HL-60 (cell line): ENCODE results near the gene DPY19L1.

Source experiments
- DNase-seq, 2 experiments: peaks; one replicate each; pipeline ENCODE4 v3.0.0-alpha.2; 2010 to 2020; ENCODE audit warnings: low read depth in 1 of 2, low spot score in 1 of 2
- H3K27ac ChIP-seq: fragments of 250-450 bp; sonication (Bioruptor Pico); replicated peaks from 2 replicates; pipeline ENCODE4 v1.5.1; 2020; ENCODE audit warnings: mild to moderate bottlenecking, moderate library complexity
- H3K27me3 ChIP-seq: fragments of 250-450 bp; sonication (Bioruptor Pico); 2 replicates; pipeline ENCODE4 v1.5.1; 2021; ENCODE audit warnings: mild to moderate bottlenecking, moderate library complexity; ENCODE audit not compliant: insufficient read depth, poor library complexity, severe bottlenecking
- H3K4me3 ChIP-seq: replicated peaks from 2 replicates; pipeline ENCODE4 v1.5.1; 2011; ENCODE audit warnings: mild to moderate bottlenecking, control low read depth, low read length; ENCODE audit not compliant: insufficient read depth
- CTCF ChIP-seq: IDR thresholded peaks from one replicate; pipeline ENCODE4 v1.5.1; 2011; ENCODE audit warnings: low read length, control low read depth, inconsistent platforms; ENCODE audit not compliant: insufficient read depth
- GABPA ChIP-seq: IDR thresholded peaks from 2 replicates; pipeline ENCODE4 v1.6.1; 2012; ENCODE audit warnings: low read depth
- POLR2AphosphoS5 ChIP-seq: IDR thresholded peaks from 2 replicates; pipeline ENCODE4 v1.6.1; 2012; ENCODE audit warnings: low read depth
- SPI1 ChIP-seq: IDR thresholded peaks from 2 replicates; pipeline ENCODE4 v1.6.1; 2012; ENCODE audit warnings: low read depth, mild to moderate bottlenecking, borderline replicate concordance
- TF ChIP-seq, protein P1 (sequence below): IDR thresholded peaks from 2 replicates; pipeline ENCODE4 v1.6.1; 2012; ENCODE audit warnings: low read depth; ENCODE audit not compliant: insufficient replicate concordance

Gene DPY19L1

DNA sequence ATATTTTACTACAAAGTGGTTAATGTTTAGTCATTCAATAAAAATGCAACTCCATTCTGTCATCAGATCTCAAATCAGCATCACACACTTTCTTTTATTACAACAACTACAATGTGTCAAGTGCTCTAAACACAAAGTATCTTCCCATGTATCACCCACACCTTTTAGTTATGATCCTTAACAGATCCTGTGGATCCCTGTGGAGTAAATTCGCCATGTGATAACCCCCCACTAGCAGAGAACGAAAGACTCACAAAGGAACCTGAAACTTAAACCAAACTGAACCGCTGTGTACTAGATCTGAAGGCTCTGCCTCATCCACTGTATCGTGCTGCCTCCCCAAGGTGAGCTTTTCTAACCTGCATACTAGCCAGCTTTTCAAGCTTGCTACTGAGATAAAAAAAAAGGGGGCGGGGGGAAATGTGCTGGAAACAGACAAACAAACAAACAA, 1.7 kb downstream of the DPY19L1 start:
- H3K4me3 ChIP-seq: no peak overlapping the region
- no peaks in the 10 kb centered on the region for H3K27me3 ChIP-seq
- no peak overlapping the region for H3K27ac ChIP-seq
- no peak for DNase-seq
- TF ChIP-seq POLR2AphosphoS5 (no peak), SPI1 (no peak), GABPA (no peak), CTCF (no peak)
- TF ChIP-seq, protein P1, sequence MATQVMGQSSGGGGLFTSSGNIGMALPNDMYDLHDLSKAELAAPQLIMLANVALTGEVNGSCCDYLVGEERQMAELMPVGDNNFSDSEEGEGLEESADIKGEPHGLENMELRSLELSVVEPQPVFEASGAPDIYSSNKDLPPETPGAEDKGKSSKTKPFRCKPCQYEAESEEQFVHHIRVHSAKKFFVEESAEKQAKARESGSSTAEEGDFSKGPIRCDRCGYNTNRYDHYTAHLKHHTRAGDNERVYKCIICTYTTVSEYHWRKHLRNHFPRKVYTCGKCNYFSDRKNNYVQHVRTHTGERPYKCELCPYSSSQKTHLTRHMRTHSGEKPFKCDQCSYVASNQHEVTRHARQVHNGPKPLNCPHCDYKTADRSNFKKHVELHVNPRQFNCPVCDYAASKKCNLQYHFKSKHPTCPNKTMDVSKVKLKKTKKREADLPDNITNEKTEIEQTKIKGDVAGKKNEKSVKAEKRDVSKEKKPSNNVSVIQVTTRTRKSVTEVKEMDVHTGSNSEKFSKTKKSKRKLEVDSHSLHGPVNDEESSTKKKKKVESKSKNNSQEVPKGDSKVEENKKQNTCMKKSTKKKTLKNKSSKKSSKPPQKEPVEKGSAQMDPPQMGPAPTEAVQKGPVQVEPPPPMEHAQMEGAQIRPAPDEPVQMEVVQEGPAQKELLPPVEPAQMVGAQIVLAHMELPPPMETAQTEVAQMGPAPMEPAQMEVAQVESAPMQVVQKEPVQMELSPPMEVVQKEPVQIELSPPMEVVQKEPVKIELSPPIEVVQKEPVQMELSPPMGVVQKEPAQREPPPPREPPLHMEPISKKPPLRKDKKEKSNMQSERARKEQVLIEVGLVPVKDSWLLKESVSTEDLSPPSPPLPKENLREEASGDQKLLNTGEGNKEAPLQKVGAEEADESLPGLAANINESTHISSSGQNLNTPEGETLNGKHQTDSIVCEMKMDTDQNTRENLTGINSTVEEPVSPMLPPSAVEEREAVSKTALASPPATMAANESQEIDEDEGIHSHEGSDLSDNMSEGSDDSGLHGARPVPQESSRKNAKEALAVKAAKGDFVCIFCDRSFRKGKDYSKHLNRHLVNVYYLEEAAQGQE: no peak

- Histone ChIP-seq H3K4me3 (no peak overlapping the region), H3K27me3 (no peaks in the 10 kb centered on the region), H3K27ac (no peak overlapping the region)
- no peak for DNase-seq
- TF ChIP-seq CTCF: no peak
- no peak for TF ChIP-seq SPI1
- no peak for TF ChIP-seq POLR2AphosphoS5
- no peak for TF ChIP-seq GABPA
- TF ChIP-seq, protein P1: no peak
Observed at GRCh38 chr7:35032166-35032565, 5.1 kb downstream of the DPY19L1 start.

DNA sequence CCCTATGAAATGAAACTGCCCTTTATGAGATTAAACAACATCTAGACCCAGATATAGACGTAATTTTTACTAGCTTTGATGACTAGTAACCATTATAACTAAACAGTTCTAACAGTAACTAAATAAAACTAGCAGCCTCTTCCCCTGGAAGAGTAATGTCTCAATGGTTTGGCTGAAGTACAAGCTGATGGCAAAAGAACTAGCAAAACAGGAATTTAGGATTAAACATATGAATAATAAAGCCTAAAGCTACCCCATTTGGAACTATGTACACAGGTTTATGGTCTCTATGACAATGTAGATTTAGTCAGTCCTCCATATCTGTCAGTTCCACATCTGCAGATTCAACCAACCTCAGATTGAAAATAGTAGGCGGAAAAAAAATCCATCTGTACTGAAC, 6.4 kb downstream of the DPY19L1 start:
- H3K27ac ChIP-seq: no peak overlapping the region

More for the DNA sequence above, 6.4 kb downstream of the DPY19L1 start:
- DNase-seq: no peak
- no peak for TF ChIP-seq SPI1
- TF ChIP-seq GABPA: no peak
- TF ChIP-seq CTCF: no peak
- TF ChIP-seq POLR2AphosphoS5: no peak
- TF ChIP-seq, protein P1: no peak
- H3K27me3 ChIP-seq: no peaks in the 10 kb centered on the region
- H3K4me3 ChIP-seq: no peak overlapping the region
